ENCODE data around the gene CHIC2. TPM values are rescaled to one million over a fixed set of nuclear protein-coding genes. Genes with fewer than 3 reads are reported as not detected.

The CHIC2 gene
- total RNA-seq, 3 donors from 2014 or later = 22.6 to 27.5 (median 22.9) TPM

- ATAC-seq (peak; percentile 90), DNase-seq (peak; percentile 74 to 85 (median 83))
- TF ChIP-seq CTCF (IDR thresholded peaks at IDR 0.05) = no peak
- intact Hi-C loops (cut with DNase I, micrococcal nuclease) = no loop called here
- Histone ChIP-seq H3K4me1 (ENCODE audit: low read depth) (peaks cover 15% of the 10 kb centered on the region), H3K36me3 (ENCODE audit: low read depth) (no peaks in the 10 kb centered on the region), H3K9me3 (no peaks in the 10 kb centered on the region), H3K4me3 (no peak overlapping the region)
These were observed 27.4 kb upstream of the CHIC2 start for GRCh38 chr4:54091637-54092404.

- no peaks in the 10 kb centered on the region for H3K9me3 ChIP-seq
- no peaks in the 10 kb centered on the region for H3K36me3 ChIP-seq (ENCODE audit: low read depth)
- peak; percentile 63 for ATAC-seq
- no peak for TF ChIP-seq CTCF (IDR thresholded peaks at IDR 0.05)
- DNase-seq = peak; percentile 40 to 60 (median 53)
- H3K4me3 ChIP-seq = no peak overlapping the region
- peaks cover 15% of the 10 kb centered on the region for H3K4me1 ChIP-seq (ENCODE audit: low read depth)
- intact Hi-C loops (cut with DNase I, micrococcal nuclease) = no loop called here
These were observed 26.6 kb upstream of the CHIC2 start for GRCh38 chr4:54090804-54091623.

GRCh38 chr4:54090404-54090803 lies 26.0 kb upstream of the CHIC2 start:
- Histone ChIP-seq H3K4me3 (no peak overlapping the region), H3K9me3 (no peaks in the 10 kb centered on the region), H3K36me3 (ENCODE audit: low read depth) (no peaks in the 10 kb centered on the region), H3K4me1 (ENCODE audit: low read depth) (peaks cover 15% of the 10 kb centered on the region)
- DNase-seq (no peak), ATAC-seq (no peak)
- no peak for TF ChIP-seq CTCF (IDR thresholded peaks at IDR 0.05)
- intact Hi-C loops (cut with DNase I, micrococcal nuclease) = no loop called here

- DNase-seq (no peak), ATAC-seq (no peak)
- peaks cover 15% of the 10 kb centered on the region for H3K4me1 ChIP-seq (ENCODE audit: low read depth)
- no peak for TF ChIP-seq CTCF (IDR thresholded peaks at IDR 0.05)
- intact Hi-C loops (cut with DNase I, micrococcal nuclease) = no loop called here
- no peak overlapping the region for H3K4me3 ChIP-seq
- H3K9me3 ChIP-seq = no peaks in the 10 kb centered on the region
- no peaks in the 10 kb centered on the region for H3K36me3 ChIP-seq (ENCODE audit: low read depth)
These were observed 25.5 kb upstream of the CHIC2 start for GRCh38 chr4:54089875-54090274.

- DNase-seq (no peak), ATAC-seq (peak; percentile 36)
- intact Hi-C loops (cut with DNase I, micrococcal nuclease) = no loop called here
- no peaks in the 10 kb centered on the region for H3K36me3 ChIP-seq (ENCODE audit: low read depth)
- no peaks in the 10 kb centered on the region for H3K4me1 ChIP-seq (ENCODE audit: low read depth)
- H3K9me3 ChIP-seq = no peaks in the 10 kb centered on the region
- no peak for TF ChIP-seq CTCF (IDR thresholded peaks at IDR 0.05)
- H3K4me3 ChIP-seq = no peak overlapping the region
These were observed 20.9 kb upstream of the CHIC2 start for GRCh38 chr4:54085284-54085683.
